ACHN (cell line): ENCODE data around the gene AP1S1.

Experiments
- DNase-seq: peaks from one replicate; pipeline ENCODE4 v3.0.0-alpha.2; 2015
- in situ Hi-C: cut with HindIII; loops from 2 replicates; pipeline ENCODE4 v1.10.0; 2017; ENCODE audit warnings: low sequenced_read_pairs, low pct_ligation_motif_present, low pct_unique_long_range_greater_than_20kb

AP1S1 gene

DNA sequence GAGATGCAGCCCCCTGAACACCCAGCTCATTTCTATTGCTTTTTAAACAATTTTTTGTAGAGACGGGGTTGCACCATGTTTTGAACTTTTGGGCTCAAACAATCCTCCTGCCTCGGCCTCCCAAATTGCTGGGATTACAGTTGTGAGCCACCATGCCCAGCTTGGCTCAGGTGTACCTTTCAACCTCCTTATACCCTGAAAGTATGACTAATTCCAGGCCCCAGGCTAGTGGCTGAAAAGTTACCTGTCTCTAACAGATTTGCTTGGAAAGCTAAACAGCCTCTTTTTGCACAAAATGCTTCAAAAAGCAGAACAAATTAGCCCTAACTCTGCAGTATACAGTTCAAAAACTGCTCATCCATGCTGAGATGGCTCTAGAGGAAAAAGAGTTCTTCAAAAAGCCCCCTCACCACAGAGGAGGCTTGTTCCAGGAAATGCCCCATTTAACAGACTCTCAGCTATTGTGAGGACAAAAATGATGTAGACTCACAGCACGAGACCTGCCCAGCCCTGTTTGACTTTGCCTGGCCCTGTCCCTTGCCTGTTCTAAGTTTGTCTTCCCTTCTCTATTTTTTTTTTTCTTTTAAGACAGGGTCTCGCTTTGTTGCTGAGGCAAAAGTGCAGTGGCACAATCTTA lies 13.4 kb upstream of the AP1S1 start:
- DNase-seq, result no peak
- in situ Hi-C loops, result no loop called here

DNA sequence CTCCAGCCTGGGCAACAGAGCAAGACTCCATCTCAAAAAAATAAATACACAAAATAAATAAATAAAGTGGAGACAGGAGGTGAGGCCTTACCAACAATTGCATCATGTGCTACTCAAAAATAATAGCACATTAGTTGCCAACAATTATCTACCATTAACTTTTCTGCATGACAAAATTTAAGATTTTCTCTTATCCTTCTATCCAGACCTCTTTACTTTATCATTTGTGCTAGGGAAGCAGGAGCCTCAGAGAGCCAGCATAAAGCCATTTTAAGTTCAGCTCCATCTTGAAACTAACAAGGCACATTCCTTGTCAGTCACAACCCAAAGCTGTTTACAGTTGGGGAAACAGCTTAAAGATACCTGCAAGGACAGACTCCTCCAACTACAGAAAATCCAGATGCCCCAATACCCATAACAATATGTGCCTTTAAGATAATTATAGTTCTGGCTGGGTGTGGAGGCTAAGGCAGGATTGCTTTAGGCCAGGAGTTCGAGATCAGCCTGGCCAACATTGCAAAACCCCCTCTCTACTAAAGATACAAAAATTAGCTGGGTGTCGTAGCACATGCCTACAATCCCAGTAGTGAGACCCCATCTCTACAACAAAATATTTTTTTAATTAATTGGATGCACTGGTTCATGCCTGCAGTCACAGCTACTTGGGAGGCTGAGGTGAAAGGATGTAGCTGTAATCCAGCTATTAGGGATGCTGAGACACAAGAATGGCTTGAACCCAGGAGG lies 2.2 kb upstream of the AP1S1 start:
- DNase-seq, result no peak
- in situ Hi-C loops, result no loop called here

DNA sequence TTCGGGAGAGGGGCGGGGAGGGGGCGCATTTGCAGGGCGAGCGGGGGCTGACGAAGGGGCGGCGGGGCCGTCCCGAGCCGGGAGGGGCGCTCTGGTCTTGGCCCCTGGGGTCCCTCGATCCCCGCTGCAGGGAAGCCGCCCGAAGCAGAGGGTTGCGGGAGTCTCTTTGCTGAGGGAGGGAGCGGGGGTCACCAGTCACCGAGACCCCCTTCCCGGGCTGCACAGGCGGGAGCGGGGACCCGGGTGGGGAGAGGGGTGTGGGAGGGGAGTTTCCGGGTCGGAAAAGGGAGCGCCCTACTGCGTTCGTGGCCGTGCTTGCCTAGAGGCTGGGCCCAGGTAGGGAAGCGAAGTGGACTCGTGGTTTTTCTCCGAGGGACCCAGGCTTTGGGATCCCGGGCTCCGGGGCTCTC lies 422 bp downstream of the AP1S1 start:
- peak; percentile 48 for DNase-seq
- in situ Hi-C loops, result no loop called here

DNA sequence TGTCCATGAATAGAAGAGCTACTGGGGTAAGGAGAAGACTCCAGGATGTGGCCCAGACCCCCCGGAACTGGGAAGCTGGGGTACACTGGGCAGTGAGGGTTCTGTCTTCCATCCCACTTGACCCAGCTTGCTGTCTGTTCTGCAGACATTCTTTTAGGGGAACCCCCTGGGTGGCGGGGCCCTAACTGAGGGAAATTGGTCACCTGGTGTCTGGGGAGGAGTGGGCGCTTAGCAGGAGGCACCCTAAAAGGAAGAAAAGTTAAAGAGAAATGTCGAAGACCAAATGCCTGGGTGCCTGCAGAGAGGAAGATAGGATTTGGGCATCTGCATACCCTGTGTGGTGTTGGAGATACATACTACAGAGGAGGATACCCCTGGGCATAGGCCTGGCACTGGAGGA lies 1.0 kb downstream of the AP1S1 start:
- in situ Hi-C loops, result no loop called here
- no peak for DNase-seq

DNA sequence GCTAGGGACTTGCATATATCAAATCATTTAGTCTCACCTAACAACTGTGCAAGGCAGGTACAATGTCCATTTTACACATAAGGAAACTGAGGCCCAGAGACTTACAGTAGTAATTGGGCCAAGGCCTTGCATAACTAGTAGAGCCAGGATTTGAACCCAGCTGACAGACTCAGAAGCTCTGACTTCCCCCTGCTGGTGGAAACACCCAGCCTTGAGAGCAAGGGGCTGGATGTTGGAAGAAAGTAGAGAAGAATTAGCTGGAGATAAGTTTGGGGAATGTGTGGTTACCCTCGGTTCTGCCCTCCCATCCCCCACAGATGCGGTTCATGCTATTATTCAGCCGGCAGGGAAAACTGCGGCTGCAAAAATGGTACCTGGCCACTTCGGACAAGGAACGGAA lies 2.0 kb downstream of the AP1S1 start:
- in situ Hi-C loops, result no loop called here
- DNase-seq, result peak; percentile 62

DNA sequence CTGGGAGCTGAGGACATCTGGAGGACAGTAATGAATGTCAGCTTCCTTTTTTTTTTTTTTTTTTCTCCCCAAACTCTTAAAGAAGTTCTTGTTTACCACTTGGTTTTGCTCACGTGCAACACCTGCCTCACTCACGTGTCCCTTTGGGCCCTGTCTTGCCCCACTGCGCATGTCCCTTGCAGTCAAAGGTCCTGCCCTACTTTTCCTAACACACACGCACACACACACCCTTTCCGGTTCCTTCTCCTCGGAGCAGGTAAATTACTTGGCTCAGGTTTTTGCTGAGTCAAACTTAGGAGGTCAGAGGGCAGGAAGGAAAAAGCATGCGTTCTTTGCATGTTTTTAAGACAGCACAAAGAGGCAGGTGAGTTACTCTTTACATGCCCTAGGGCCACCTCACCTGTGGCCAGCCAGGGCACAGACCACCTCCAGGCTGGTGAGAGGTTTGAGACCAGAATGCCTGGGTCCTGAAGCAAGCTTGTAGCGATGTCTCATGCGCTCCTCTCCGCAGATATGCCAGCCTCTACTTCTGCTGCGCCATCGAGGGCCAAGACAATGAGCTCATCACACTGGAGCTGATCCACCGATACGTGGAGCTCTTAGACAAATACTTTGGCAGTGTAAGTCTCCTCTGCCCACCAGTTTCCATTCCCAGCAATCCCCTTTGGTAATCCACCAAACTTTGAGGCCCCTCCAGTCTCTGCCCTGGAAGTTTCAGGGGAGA lies 2.8 kb downstream of the AP1S1 start:
- DNase-seq, result no peak
- in situ Hi-C loops, result no loop called here

DNA sequence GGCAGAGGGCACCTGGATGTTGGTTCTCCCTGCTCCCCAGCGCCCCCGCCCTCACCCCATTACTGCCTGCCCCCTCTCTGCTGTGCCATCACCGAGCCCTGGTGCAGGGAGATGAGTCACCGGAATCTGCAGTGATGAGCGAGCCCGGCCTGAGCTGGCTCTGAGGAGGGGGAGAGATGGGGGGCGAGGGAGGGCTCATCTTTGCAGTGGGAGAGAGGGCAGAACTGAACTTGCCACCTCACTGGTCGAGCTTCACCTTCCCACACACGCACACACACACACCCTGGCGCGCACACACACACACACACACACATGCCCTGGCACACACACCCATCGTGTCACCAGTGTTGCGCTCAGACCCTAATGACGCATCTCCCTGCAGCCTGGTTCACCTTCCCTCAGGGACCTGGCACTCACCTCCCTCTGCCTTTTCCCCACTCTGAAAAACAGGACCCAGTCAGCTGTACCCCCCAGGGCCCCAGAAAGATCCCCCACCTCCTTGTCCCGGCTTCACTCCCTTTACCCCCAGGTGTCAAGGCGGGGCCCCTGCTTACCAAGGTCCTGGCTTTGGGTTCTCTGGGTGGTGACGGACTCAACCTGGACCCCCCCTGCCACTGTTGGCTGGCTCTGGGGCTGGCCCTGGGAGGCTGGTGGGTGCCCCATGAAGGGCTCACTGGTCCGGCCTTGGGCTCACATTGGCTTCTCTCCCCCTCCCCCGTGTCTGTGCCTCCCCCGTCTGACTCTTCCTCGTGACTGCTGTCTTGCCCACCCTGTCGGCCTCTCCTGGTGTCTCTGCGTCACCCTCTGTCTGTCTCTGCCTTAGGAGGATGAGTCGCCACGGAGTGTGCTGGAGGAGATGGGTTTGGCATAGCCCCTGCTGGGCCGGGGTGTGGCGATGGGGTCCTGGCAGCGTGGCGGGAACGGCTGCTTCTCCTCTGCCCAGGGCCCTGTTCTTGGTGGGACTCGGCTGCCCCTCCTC lies 5.7 kb downstream of the AP1S1 start:
- in situ Hi-C loops, result no loop called here
- peak; percentile 93 for DNase-seq

DNA sequence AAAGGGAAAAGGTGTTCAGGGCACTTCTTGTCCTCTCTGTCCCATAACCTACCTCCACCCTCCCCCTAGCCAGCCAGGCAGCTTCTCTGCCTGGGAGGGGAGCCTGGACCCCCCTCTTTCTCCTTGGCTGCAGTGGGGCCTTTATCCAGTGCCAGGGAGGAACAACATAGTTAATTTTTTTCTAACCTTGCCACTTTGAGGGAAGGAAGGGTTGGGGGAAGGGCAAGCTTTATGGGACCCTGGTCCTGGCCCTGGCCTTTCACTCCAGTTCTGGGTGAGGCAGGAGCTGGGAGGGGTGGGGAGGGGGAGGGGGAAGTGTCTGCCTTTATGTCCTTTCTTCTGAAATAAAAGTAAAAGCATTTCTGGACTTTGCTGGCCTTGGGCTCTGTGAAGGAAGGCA lies 6.6 kb downstream of the AP1S1 start:
- DNase-seq, result peak; percentile 47
- in situ Hi-C loops, result no loop called here

DNA sequence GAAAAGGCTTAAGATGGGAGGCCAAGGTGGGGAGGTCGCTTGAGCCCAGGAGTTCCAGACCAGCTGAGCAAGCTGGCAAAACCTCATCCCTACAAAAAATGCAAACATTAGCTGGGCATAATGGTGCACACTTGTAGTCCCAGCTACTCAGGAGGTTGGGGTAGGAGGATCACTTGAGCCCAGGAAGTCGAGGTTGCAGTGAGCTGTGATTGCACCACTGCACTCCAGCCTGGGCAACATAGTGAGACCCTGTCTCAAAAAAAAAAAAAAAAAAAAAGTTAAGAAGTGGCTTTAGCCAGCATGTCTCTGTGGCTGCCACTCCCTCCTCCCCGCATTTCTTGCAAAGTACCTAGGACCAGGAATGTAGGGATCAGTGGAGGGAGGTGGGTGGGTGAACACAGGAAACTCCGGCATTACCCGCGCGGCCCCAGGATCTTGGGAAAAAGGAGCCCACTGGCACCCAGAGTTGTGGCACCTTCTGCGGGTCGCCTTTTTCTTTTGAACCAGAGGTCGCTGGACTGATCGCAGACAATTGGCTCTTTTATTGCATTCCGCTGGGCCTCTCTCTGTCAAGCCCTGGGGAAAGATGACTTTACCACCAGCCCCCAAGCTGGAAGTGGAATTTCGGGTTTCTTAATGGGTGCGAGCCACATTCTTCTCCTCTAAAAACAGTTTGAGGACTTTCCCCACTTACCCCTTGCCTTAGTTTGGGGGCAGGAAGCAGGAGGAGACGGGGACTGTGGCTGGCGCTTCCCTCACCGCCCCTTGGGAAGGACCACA lies 7.6 kb downstream of the AP1S1 start:
- DNase-seq, result no peak
- in situ Hi-C loops, result no loop called here

DNA sequence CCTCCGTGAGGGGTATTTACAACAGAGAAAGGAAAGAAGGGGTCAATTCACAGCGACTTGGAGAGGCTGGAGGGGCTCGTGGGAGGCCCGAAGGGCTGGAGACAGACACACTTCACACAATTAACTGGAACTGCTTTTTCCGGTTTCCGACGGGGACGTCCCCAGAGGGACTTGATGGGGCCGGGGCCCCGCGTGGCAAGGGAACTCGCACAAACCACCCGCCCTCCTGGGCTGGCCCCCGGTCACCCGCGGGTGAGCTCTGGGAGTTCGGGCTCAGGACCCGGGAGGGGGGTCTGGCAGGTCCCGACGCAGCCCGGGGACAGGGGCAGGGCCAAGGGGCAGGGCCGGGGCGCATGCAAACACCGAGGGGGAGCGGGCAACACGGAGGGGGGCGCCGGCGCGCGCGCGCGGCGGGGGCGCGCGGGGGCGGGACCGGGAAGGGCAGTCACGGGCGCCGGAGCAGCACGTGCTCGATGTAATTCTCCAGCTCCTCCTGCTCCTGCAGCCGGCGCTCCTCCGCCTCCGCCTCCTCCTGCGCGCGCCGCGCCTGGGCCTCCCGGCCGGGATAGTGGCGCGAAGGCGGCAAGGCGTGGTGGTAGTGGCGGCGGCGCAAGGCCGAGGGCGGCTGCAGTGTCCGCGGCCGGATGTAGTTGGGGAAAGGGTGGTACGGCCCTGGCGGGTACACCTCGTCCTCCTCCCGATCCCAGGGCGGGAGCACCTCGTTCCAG lies 8.4 kb downstream of the AP1S1 start:
- in situ Hi-C loops, result no loop called here
- DNase-seq, result peak; percentile 88

DNA sequence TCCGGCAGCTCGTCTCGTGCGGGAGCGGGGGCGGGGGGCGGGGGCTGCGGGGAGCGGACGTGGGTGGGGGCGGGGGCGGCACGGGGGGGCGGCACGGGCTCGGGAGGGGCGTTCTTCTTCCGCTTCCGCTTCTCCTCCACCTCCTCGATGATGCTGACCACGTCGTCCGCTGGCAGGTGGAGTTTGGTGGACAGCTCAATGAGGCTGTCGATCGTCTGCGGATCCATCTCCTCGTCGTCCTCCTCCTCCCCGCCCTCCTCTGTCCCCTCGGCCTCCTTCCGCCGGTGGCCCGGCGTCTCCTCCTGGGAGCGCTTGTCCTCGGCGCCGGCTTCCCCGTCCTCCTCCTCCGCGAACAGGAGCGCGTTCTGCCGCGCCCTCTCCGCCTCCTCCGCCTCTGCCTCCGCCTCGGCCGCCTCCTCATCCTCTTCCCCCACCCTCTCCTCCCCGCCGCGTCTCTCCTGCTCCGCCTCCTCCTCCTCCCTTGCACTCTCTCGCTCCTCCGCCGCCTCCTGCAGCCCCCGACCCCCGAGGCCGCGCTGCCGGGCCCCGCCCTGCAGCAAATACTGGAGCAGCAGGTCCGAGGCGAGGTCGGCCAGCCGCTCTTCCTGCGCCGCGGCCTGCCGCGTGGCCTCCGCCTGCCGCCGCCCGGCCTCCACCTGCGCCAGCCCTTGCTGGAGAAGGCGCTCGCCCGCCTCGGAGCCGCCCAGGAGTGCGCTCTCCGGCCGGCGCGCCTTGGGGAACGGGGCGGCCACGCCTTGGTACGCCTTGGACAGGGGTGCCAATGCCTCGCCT lies 9.2 kb downstream of the AP1S1 start:
- in situ Hi-C loops, result no loop called here
- peak; percentile 89 for DNase-seq

DNA sequence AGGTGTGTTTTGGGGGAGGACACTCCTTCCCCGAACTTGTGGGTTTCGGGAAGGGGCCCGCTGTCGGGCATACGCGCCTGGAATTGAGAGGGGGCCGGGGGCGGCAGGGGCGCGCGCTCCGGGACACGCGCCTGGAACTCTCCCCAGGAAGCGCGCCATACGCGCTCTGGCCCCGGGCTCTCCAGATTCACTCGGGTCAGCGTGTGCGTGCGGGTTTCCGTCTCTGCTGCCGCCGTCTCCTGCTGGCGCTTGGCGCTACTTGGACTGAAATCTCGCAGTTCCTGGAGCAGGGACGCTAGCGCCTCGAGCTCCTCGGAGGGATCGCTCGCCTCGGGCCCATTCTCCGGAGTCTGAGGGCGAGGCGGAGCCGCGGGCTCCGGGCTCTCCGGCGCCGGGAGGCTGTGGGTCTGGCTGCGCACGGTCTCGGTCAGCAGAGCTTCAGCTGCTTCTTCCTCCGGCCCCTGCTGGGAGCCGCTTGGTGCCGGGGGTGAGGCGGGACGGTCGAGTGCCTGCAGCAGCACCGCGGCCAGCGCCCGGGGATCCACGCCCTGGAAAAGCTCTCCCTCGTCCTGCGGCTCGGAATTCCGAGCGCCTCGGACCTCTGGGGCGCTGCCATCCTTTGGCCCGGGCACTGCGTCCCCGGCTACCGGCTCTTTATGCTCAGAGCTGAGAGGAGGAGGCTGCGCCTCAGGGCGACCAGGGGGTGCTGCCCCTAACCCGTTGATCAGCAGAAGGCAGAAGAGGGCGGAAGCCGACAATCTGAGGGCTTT lies 10.0 kb downstream of the AP1S1 start:
- peak; percentile 88 for DNase-seq
- in situ Hi-C loops, result no loop called here

DNA sequence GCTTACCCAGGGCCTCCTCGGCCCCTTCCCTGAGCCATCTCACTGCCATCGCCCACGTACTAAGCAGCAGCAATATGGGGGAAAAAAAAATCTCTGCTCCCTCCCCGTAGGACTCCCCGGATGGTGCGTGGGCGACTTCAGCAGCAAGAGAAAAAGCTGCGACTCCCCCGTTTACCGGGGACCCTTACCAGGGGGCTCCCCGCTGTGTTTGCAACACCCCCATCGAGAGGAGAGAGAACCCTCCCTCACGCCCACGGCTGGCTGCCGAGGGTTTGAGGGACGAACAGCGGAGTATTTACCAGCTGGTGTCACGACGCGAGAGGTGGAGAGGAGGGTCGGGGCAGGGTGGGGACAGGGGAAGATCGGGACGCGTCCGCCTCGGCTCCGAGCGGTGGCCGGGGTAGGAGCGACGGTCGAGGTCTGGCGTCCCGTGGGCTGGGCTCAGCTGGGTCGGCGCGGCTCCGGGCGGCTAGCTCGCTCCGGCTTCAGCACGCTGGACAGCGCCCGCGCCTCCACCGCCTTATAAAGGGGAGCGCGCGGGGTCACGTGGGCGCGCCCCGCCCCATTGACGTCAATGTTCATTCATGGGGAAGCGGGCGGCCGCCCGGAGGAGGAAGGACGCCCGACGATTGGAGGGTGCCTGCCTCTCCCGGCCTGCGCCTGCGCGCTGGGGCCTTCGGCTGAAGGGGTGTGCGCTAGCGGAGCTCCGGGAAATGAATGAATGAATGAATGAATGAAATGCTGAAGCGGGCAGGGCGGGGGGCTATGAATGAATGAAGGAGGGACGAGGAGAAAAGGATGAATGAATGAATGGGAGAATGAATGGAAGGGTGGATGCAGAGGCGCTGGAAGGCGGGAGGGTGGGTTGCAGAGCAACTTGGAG lies 11.0 kb downstream of the AP1S1 start, which contains the start of gene VGF:
VGF (minus strand) TSS at position 495 of the 883 bp plus-strand sequence. CDS start 726 bp downstream, outside the sequence.
- in situ Hi-C loops, result no loop called here
- DNase-seq, result peak; percentile 99

DNA sequence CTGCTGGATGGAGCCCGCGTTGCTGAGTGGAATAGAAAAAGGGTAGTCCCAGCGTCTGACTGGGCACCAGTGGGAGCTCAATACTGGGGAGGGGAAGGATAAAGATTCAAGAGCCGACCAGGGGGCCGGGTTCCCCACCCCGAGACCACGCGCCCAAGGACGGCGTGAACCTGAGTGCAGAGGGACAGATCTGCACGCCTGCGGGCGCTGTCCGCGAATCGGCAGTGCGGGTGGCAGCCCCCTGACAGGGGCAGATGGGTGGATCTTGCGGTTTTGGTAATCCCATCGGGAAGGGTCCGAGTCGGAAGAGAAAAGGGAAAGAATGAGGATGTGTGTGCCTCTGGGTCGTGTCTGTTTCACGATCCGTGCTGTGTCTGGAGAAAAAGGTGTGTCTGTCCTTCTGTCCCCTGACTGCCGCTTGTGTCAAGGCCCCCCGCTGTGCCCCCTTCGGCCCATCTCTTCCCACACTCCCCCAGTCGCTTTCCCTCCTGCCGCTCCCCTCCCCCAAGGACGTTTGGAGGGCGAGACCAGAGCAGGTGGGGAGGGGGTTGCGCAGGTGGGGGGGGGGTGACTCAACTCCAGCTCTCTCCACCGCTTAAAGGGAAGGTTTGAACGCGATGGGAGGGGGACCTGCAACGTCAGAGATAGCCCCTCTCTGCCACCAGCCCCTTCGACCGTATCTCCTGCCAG lies 11.8 kb downstream of the AP1S1 start:
- DNase-seq, result peak; percentile 48
- in situ Hi-C loops, result no loop called here

DNA sequence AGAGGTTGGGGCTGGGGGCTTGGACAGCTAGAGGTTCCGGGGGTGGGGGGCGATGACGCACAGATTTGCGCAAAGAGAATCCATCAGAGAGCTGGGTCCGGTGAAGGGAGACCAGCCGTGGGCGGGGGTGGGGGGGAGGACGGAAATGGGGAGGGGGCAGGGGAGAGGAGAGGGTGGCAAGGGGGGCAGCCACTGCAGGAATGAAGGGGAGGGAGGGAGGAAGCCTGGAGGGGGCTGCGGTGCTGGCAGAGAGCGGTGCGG lies 12.3 kb downstream of the AP1S1 start:
- in situ Hi-C loops, result no loop called here
- no peak for DNase-seq
